GM21825 (cell line): ENCODE measurements around the gene RARB.

Experiments used
- ATAC-seq: cut with Tn5 transposase; IDR thresholded peaks from one replicate; pipeline ENCODE4 v1.9.1; 2021; ENCODE audit warnings: mild to moderate bottlenecking, moderate library complexity; ENCODE audit not compliant: unreplicated experiment

RARB gene

GRCh38 chr3:25447285-25447684 lies 19.2 kb downstream of the RARB start:
- no peak for ATAC-seq

GRCh38 chr3:25447925-25448324 lies 19.9 kb downstream of the RARB start:
- ATAC-seq: no peak

- no peak for ATAC-seq
These were observed 21.0 kb downstream of the RARB start for GRCh38 chr3:25448750-25449692.

- no peak for ATAC-seq
These were observed 21.8 kb downstream of the RARB start for GRCh38 chr3:25449857-25450256.

GRCh38 chr3:25452192-25452591 lies 24.1 kb downstream of the RARB start:
- no peak for ATAC-seq

- ATAC-seq: no peak
These were observed 24.7 kb downstream of the RARB start for GRCh38 chr3:25452740-25453139.

GRCh38 chr3:25453619-25454004 lies 25.5 kb downstream of the RARB start:
- ATAC-seq: no peak

- no peak for ATAC-seq
These were observed 26.2 kb downstream of the RARB start for GRCh38 chr3:25454005-25454927.

GRCh38 chr3:25455441-25456132 lies 27.5 kb downstream of the RARB start:
- no peak for ATAC-seq

GRCh38 chr3:25456723-25457670 lies 28.9 kb downstream of the RARB start:
- no peak for ATAC-seq

- ATAC-seq: no peak
These were observed 29.8 kb downstream of the RARB start for GRCh38 chr3:25457671-25458419.

- no peak for ATAC-seq
These were observed 30.4 kb downstream of the RARB start for GRCh38 chr3:25458420-25458814.

- ATAC-seq: peak; percentile 97
These were observed 32.7 kb downstream of the RARB start for GRCh38 chr3:25460751-25461150.

- no peak for ATAC-seq
These were observed 33.9 kb downstream of the RARB start for GRCh38 chr3:25461946-25462345.

GRCh38 chr3:25462495-25462894 lies 34.4 kb downstream of the RARB start:
- ATAC-seq: no peak

- ATAC-seq: no peak
These were observed 35.9 kb downstream of the RARB start for GRCh38 chr3:25463836-25464418.

GRCh38 chr3:25465266-25465860 lies 37.3 kb downstream of the RARB start:
- ATAC-seq: no peak

- ATAC-seq: no peak
These were observed 40.8 kb downstream of the RARB start for GRCh38 chr3:25468866-25469319.
